WTC11 (cell line): Measurements from ENCODE around the gene CBLB.

Source experiments
- CTCF ChIP-seq: fragments of 200-600 bp; IDR thresholded peaks from 2 replicates; pipeline ENCODE4 v1.8.0; 2022; ENCODE audit warnings: antibody characterized with exemption
- GTF2I ChIP-seq: fragments of 250-450 bp; sonication (Bioruptor Pico); conservative IDR thresholded peaks from 2 replicates; pipeline ENCODE4 v1.4.0; 2021; ENCODE audit warnings: mild to moderate bottlenecking
- NR1H2 ChIP-seq: sonication (generic); formaldehyde crosslinking; IDR thresholded peaks from 2 replicates; pipeline ENCODE4 v1.9.0; 2021; ENCODE audit warnings: mild to moderate bottlenecking, moderate library complexity, missing genetic modification reagents
- PREB ChIP-seq: sonication (generic); formaldehyde crosslinking; IDR thresholded peaks from 2 replicates; pipeline ENCODE4 v1.8.1; 2022; ENCODE audit warnings: mild to moderate bottlenecking, missing genetic modification reagents, moderate library complexity, borderline replicate concordance
- ZNF232 ChIP-seq: sonication (generic); formaldehyde crosslinking; IDR thresholded peaks from 2 replicates; pipeline ENCODE4 v1.8.0; 2022; ENCODE audit warnings: mild to moderate bottlenecking, missing genetic modification reagents
- ZNF317 ChIP-seq: sonication (generic); formaldehyde crosslinking; IDR thresholded peaks from 2 replicates; pipeline ENCODE4 v1.8.1; 2023; ENCODE audit warnings: low read depth, mild to moderate bottlenecking, moderate library complexity, missing genetic modification reagents, borderline replicate concordance
- TF ChIP-seq, protein P1 (sequence below): sonication (generic); formaldehyde crosslinking; IDR thresholded peaks from 2 replicates; pipeline ENCODE4 v1.8.0; 2023; ENCODE audit warnings: missing genetic modification reagents

- TF ChIP-seq CTCF (no peak), ZNF317 (no peak), GTF2I (CRISPR knock-in tag) (no peak), NR1H2 (CRISPR knock-in tag) (no peak), PREB (CRISPR knock-in tag) (no peak), ZNF232 (no peak)
- TF ChIP-seq, protein P1, sequence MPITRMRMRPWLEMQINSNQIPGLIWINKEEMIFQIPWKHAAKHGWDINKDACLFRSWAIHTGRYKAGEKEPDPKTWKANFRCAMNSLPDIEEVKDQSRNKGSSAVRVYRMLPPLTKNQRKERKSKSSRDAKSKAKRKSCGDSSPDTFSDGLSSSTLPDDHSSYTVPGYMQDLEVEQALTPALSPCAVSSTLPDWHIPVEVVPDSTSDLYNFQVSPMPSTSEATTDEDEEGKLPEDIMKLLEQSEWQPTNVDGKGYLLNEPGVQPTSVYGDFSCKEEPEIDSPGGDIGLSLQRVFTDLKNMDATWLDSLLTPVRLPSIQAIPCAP (CRISPR knock-in tag): no peak
These were observed 36.5 kb upstream of the CBLB start for GRCh38 chr3:105905328-105905727.
